ENCODE measurements around the gene ERCC6. TPM values are rescaled to one million over a fixed set of nuclear protein-coding genes. Genes with fewer than 3 reads are reported as not detected.
A peak's percentile ranks its signal among the peaks of the same experiment; 100 is the strongest.

The ERCC6 gene
- total RNA-seq, 1 experiment from 2014 or later, result 11.3 TPM

DNA sequence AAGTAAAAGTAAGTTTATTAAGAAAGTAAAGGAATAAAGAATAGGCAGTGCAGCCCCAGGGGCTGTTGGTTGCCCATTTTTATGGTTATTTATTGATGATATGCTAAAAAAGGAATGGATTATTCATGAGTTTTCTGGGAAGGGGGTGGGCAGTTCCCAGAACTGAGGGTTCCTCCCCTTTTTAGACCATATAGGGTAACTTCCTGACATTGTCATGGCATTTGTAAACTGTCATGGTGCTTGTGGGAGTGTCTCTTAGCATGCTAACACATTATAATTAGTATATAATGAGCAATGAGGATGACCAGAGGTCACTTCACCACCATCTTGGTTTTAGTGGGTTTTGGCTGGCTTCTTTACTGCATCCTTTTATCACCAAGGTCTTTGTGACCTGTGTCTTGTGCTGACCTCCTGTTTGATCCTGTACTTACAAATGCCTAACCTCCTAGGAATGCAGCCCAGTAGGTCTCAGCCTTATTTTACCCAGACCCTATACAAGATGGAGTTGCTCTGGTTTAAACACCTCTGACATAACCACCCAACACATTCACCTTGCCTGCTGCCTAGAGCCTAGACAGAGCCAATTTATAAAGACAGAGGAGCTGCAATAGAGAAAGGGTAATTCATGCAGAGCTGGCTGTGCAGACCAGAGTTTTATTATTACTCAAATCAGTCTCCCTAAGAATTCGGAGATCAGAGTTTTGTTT lies 10.9 kb upstream of the ERCC6 start:
- DNase-seq (ENCODE audit: low read depth), result peak; percentile 38

- no peak for DNase-seq (ENCODE audit: low read depth)
These were observed 4.7 kb upstream of the ERCC6 start for GRCh38 chr10:49543604-49544003.

DNA sequence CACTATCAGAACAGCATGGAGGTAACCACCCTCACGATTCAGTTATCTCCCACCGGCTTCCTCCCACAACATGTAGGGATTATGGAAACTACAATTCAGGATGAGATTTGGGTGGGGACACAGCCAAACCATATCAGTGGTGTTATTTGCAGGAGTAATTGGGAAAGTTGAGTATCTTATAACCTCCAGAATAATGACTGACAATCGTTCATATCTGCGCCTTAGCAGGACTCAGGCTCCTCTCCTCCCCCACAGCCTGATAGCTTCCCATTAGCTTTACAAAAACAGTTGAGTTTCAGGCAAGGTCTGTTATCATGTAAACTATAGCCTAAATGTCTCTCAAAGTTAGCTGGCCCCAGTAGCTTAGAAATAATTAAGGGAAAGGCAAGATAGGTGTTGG lies 3.4 kb upstream of the ERCC6 start:
- no peak for DNase-seq (ENCODE audit: low read depth)

DNA sequence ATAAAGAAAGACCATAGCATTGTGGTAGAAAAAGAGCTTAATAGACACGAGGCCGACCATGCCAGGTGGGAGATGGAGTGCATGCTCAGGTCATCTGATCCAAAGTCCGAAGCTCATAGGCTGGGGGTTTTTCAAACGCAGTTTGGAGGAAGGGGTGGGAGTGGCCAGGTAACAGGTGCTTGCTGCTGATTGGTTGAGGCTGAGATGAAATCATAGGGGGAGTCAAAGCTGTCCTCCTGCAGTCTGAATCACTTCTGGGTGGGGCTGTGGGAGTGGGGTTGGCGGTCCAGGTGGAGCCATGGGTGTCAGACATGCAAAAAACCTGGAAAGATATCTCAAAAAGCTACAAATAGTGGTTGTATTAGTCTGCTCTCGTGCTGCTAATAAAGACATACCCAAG lies 2.8 kb upstream of the ERCC6 start:
- no peak for DNase-seq (ENCODE audit: low read depth)

GRCh38 chr10:49540056-49540797 lies 1.3 kb upstream of the ERCC6 start:
- DNase-seq (ENCODE audit: low read depth), result no peak

DNA sequence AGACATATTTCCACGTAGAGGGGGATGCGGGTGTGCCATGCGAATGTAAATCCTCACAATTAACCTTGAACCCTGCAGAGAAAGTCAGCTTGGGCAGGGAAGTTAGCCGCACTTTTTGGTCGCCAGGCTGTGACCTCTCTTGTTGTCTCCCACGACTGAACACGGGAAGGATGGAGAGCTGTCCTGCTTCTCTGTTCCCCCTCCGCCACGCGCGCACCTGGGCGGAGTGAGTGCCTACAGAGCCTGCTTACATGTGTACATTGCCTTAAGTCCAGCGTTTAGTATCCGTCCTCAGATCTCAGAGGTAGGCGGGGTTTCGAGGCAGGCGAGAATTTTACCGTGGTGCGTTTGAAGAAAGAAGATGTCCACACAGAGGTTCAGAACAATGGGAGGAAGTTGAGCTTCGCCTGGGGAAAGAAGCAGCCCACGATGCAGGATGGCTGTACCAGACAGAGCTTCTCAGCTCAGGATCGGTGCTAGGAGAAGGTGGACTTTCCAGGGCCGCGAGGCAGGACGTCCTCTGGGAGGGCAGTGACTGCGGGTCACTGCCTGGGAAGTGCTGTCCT lies 482 bp upstream of the ERCC6 start:
- peak; percentile 43 for DNase-seq (ENCODE audit: low read depth)

GRCh38 chr10:49534670-49535381 lies 4.1 kb downstream of the ERCC6 start:
- DNase-seq (ENCODE audit: low read depth), result peak; percentile 72

GRCh38 chr10:49532461-49532860 lies 6.5 kb downstream of the ERCC6 start:
- no peak for DNase-seq (ENCODE audit: low read depth)

DNA sequence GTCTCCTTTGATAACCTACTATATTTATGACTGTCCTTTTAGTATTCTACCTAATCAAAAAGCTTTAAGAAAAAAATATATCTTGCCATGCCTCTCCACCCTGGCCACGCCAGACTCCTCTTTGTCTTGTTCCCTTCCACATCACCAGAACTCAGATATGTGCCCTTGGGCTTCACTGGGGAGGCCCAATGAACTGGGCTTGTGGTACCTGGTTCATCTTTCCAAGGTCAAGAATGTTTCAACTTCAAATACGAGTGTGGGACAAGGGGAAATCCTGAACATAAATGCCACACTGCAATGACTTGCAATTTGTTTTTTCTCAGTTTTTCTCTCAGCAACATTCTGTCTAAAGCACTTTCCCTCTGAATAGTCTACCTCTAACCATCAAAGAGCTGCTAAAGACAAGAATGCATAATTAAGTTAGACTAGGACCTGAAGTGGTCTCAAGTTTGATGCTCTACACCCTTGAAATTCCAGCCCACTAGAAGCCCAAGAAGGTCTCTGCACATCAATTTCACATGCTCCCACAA lies 9.9 kb downstream of the ERCC6 start:
- no peak for DNase-seq (ENCODE audit: low read depth)

DNA sequence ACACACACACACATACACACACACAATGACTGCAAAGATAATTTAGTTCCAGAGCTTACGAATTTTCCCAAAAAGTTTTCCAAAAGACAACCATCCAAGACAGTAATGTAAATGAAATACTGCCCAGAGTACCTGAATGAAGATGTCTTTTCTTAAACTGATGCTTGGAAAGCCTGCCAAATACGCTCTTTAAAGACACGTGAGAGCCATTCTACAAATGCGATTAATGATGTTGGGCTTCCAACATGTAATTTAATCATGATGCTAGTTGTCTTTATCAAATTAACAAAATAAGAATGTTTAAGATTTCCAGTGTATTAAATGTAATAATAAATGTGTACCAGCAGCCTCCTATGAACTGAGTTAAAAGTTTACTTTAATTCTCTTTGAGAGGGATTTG lies 11.1 kb downstream of the ERCC6 start:
- DNase-seq (ENCODE audit: low read depth), result no peak

DNA sequence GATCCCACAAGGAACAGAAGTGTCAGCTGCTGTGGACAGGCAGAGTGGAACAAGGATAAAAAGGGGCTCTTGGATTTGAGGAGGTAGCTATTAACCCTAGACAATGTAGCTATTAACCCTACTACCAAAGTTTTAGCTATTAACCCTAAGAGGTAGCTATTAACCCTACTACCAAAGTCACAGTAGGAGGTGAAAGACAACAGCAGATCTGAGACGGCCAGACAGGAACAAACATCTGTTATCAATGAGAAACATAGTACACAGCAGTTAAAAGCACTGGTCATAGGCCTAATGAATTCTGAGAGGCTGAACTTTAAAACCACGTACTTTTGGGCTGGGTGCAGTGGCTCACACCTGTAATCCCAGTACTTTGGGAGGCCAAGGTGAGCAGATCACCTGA lies 11.9 kb downstream of the ERCC6 start:
- DNase-seq (ENCODE audit: low read depth), result no peak

GRCh38 chr10:49526619-49527018 lies 12.3 kb downstream of the ERCC6 start:
- no peak for DNase-seq (ENCODE audit: low read depth)

DNA sequence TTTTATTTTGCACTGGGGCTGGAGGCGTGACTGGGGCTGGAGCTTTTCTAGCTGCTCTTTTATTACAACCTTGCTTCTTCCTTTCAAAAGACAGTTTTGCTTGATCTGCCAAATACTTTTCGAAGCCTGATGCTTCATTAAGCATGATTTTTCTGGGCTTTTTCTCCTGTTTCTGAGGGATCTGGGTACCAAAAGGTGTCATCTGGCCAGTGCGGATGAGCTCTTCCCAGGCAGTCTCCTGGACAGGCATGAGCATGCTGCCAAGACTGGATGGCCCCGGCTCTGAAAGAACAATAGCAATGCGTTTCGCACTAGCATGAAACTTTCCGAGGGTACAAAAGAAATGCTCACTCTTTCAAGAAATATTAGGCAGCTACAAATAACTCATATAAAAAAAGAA lies 14.4 kb downstream of the ERCC6 start:
- DNase-seq (ENCODE audit: low read depth), result no peak

DNA sequence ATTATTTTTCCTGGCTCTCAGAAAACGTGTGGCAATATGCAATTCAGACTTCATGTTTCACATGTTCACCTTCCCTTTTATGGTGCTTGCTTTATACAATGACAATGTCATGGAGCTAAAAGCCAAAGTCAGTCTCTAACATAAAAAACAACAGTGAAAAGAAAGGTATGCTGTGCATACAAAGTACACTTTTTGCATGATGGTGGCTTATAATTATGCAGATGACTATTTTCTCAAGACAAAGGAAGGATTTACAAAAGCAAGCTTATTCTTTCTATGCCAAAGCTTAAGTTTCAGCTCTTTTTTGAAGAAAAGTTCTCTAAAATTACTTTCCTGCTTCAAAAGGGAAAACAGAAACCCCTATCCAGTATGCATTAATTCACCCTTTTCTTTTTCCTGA lies 15.6 kb downstream of the ERCC6 start:
- DNase-seq (ENCODE audit: low read depth), result no peak

DNA sequence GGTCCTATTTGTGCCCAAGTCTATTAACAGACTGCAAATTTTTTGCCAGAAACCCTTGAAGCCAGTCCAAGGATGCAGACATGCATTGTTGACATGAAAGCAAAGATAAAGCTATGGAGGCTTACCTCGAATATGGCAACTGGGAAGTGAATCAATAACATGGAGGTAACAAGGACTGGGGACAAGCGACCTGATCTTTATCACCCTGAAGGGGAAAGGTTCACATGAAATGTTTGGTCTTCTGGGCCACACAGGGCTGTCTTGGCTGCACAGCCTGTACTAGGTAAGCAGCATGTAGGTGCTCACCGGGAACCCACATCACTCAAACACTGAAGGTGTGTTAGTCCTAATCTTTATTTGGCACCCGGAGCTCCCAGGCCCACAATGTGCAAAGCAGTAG lies 17.9 kb downstream of the ERCC6 start:
- no peak for DNase-seq (ENCODE audit: low read depth)

GRCh38 chr10:49520122-49520775 lies 18.7 kb downstream of the ERCC6 start:
- DNase-seq (ENCODE audit: low read depth), result no peak

- no peak for DNase-seq (ENCODE audit: low read depth)
These were observed 19.2 kb downstream of the ERCC6 start for GRCh38 chr10:49519717-49520116.

DNA sequence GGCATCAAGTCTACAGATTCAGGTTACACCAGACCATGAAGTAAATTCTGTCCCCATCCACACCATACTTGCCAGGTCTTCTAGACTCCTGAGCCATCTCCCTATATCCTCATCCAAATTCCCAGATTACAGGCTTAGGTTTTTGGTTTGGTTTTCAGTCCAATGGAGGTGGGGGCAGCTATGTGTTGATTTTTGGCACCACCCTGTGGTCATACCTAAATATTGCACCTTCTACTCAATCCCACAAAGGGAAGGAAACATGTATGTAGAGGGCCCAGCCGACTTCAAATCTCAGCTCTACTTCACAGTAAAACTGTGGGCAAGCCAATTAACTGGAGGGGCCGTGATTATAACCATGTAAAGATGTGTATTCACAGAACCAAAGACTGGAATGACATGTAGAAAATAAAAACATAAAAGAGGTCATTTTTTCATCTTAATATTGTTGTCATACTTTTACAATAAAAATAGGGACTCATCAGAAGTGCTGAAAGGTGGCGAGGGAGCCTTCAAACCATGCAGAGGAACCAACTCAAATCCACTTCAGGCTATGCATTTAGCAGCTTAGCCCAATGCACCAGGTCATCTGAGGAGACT lies 19.8 kb downstream of the ERCC6 start:
- peak; percentile 43 for DNase-seq (ENCODE audit: low read depth)

DNA sequence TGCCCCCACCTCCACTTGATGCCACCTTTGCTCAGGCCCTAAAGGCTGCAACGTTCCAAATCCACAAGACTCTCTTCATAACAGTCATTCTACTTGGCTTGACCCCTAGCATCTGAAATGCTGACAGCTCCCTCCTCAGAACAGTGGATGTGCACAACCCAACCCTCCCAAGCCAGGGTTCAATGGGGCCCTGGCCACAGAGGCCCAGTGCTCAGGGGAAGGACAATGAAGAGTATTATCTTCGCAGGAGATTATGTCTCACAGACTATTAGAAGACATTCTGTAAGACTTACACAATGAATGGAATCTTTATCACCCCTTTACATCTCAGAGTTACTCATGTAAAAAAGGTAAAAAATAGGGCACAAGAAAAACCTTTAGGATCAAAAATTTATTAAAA lies 20.4 kb downstream of the ERCC6 start:
- DNase-seq (ENCODE audit: low read depth), result no peak

GRCh38 chr10:49516216-49516970 lies 22.5 kb downstream of the ERCC6 start:
- no peak for DNase-seq (ENCODE audit: low read depth)
